Measurements from ENCODE around the gene PGR. TPM values are rescaled to one million over a fixed set of nuclear protein-coding genes. Genes with fewer than 3 reads are reported as not detected.

The PGR gene
- total RNA-seq = not detected

DNA sequence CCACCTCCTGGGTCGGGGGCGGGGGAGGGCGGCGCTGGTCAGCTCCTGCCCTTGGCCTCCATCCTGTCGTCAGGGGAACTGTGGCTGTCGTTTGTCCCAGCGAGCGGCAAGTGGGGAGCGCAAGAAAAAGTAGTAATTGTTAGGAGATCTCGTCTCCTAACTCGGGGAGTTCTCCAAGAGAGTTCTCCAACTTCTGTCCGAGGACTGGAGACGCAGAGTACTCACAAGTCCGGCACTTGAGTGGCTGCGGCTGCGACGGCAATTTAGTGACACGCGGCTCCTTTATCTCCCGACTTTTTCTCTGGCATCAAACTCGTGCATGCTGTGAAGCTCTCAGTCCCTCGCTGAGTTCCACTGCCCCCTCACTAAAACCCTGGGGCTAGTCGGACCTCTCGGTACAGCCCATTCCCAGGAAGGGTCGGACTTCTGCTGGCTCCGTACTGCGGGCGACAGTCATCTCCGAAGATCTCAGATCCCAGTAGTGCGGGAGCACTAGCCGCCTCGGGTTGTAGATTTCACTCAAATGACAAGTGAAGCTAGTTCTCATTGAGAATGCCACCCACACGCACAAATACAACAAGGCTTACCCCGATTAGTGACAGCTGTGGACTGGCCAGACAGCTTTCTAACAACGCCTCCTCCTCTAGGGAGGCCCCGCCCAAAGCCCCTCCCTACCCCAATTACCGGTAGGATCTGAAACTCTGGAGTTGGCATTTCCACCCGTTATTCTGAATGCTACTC, at the start of gene PGR:
Gene PGR, minus strand, starts transcription at position 611 of the 741 bp plus-strand sequence. CDS start 743 bp downstream, outside the sequence.
- H3K9me3 Mint-ChIP-seq = no peaks in the 10 kb centered on the region
- no peak within 1 kb of the TSS for H3K4me3 Mint-ChIP-seq
- H3K36me3 Mint-ChIP-seq (ENCODE audit: low read depth) = no peaks in the 10 kb centered on the region

DNA sequence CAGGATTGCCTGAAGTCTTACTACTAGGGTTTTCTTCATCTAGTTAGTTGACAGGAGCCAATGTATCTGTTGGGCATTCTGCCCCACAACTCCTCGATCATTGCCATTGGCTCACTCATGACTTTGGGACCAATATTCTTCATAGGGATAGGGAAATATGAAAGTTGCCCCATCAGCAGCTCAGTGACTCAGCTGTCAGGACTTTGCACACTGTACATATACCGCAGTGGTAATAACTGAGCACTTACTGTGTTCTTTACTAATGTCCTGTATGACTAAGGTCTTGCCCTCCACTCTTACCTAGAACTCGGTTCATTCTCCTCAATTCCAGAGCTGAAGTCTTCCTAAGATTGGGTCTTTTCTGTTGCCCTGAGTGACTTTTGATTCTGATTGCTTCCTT, 46.8 kb upstream of the PGR start:
- Mint-ChIP-seq H3K4me1 (no peaks in the 10 kb centered on the region), H3K27me3 (no peaks in the 10 kb centered on the region), H3K27ac (no peak overlapping the region), H3K4me3 (no peak overlapping the region), H3K36me3 (ENCODE audit: low read depth) (no peaks in the 10 kb centered on the region), H3K9me3 (peaks cover 9% of the 10 kb centered on the region)
- no peak for DNase-seq
- POLR2A ChIA-PET = no interaction called here
- CTCF ChIA-PET = no interaction called here

More for the DNA sequence above, at the start of gene PGR:
- H3K27me3 Mint-ChIP-seq = peaks cover 37% of the 10 kb centered on the region
- no peak within 1 kb of the TSS for H3K27ac Mint-ChIP-seq
- peaks cover 4% of the 10 kb centered on the region for H3K4me1 Mint-ChIP-seq
- DNase-seq = no peak
- ChIA-PET POLR2A (no interaction called here), CTCF (no interaction called here)

DNA sequence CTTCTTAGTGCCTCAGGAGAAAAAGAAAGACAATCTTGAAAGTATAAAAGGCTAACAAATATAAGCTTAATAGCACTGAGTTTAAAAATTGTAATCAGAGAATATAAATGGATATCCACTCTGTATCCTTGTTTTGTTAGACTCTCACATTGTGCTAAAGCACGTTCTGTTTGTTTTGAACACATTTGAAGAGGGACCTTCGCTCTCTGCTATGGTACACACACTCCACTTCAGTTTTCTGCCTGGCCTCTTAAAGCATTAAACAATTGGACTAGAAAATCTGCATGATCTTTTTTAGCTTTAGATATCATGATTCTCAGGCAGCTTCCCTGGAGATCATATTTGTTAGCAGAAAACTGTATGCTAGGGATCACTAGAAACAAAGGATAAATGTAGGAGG, 40.3 kb upstream of the PGR start:
- H3K4me1 Mint-ChIP-seq = no peaks in the 10 kb centered on the region
- H3K27ac Mint-ChIP-seq = no peak overlapping the region
- H3K27me3 Mint-ChIP-seq = no peaks in the 10 kb centered on the region
- DNase-seq = no peak
- POLR2A ChIA-PET = no interaction called here
- no peaks in the 10 kb centered on the region for H3K36me3 Mint-ChIP-seq (ENCODE audit: low read depth)
- no peak overlapping the region for H3K4me3 Mint-ChIP-seq
- CTCF ChIA-PET = no interaction called here
- peaks cover 8% of the 10 kb centered on the region for H3K9me3 Mint-ChIP-seq

DNA sequence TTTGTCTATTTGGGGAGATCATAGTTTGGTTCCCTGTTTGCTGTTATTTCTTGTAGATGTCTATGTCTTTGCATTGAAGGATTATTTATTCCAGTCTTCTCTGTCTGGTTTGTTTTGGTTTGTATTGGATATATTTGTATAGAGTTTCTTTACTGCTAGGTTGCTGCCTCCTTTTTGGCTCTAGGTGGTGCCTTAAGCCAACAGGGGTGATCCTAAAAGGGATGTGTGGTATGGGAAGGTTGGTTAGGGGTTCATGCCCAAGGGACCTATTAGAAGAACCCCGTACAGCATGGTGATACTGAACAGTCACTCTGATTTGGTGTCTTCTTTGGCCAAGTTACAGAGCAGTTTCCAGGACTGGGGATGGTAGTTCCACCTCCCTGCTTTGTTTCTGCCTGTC, 36.4 kb upstream of the PGR start:
- Mint-ChIP-seq H3K27ac (no peak overlapping the region), H3K27me3 (no peaks in the 10 kb centered on the region), H3K9me3 (peaks cover 6% of the 10 kb centered on the region), H3K36me3 (ENCODE audit: low read depth) (no peaks in the 10 kb centered on the region), H3K4me3 (no peak overlapping the region), H3K4me1 (no peaks in the 10 kb centered on the region)
- DNase-seq = no peak
- CTCF ChIA-PET = no interaction called here
- POLR2A ChIA-PET = no interaction called here

DNA sequence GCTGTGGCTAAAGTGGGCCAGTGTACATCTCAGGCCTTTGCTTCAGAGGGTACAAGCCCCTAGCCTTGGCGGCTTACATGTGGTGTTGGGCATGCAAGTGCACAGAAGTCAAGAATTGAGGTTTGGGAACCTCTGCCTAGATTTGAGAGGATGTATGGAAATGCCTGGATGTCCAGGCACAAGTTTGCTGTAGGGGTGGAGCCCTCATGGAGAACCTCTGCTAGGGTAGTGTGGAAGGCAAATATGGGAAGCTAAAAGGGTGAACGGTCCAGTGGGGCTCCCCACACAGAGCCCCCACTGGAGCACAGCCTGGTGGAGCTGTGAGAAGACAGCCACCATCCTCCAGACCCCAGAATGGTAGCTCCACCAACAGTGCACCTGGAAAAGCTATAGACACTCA, 28.5 kb upstream of the PGR start:
- Mint-ChIP-seq H3K27me3 (no peaks in the 10 kb centered on the region), H3K36me3 (ENCODE audit: low read depth) (no peaks in the 10 kb centered on the region), H3K27ac (no peak overlapping the region), H3K4me3 (no peak overlapping the region), H3K4me1 (no peaks in the 10 kb centered on the region), H3K9me3 (peaks cover 8% of the 10 kb centered on the region)
- ChIA-PET POLR2A (no interaction called here), CTCF (no interaction called here)
- no peak for DNase-seq

DNA sequence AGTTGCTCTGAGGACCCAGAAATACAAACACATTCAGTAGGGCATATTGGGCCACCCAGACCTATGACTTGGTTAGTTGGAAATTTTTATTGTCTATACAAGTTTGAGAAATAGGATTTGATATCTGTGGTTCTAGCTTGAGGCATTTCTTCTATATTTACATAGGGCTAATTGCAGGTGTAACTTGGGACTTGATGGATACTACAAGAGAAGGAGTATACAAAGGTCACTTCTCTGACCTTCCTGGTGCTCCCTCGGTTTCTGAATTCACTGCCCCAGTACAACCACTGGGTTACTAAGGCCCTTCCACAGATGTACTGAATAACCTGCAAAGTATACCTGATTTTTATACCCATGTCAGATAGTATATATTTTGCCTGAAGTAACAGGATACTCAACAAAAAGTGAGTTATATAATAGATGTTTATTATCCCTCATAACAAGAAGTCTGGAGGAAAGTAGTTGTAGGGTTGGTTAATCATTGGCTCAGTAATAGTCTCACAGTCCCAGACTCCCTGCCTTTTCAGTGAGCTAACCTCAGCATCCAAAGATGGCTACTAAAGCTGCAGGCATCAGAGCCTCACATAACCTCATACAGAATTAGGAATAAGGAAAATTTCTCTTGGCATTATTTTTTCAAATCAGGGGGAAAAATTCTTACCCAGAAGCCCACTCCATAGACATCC, 8.8 kb upstream of the PGR start:
- H3K36me3 Mint-ChIP-seq (ENCODE audit: low read depth) = no peaks in the 10 kb centered on the region
- no peaks in the 10 kb centered on the region for H3K9me3 Mint-ChIP-seq
- H3K4me3 Mint-ChIP-seq = no peak overlapping the region

DNA sequence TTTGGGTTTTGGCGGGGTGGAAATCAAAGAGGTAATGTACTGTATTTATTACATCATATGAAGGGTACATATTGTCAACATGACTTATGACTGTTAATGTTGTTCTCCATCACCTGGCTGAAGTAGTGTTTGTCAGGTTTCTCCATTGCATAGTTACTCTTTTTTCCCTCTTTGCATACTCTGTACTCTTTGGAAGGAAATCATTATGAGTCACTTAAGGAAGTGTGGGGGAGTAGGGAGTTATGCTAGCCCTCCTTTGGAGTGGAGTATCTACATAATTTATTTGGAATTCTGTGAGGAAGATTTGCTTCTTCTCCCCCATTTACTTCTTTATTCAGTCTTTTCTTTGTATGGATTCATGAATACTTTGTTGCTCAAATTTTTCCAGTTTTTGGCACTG, 3.6 kb upstream of the PGR start:
- CTCF ChIA-PET = no interaction called here
- Mint-ChIP-seq H3K27me3 (peaks cover 24% of the 10 kb centered on the region), H3K4me1 (no peaks in the 10 kb centered on the region), H3K27ac (no peak overlapping the region), H3K36me3 (ENCODE audit: low read depth) (no peaks in the 10 kb centered on the region), H3K9me3 (no peaks in the 10 kb centered on the region), H3K4me3 (no peak overlapping the region)
- no peak for DNase-seq
- POLR2A ChIA-PET = no interaction called here

More for the DNA sequence above, 8.8 kb upstream of the PGR start:
- DNase-seq = no peak
- no peaks in the 10 kb centered on the region for H3K27me3 Mint-ChIP-seq
- no peak overlapping the region for H3K27ac Mint-ChIP-seq
- H3K4me1 Mint-ChIP-seq = no peaks in the 10 kb centered on the region
- ChIA-PET POLR2A (no interaction called here), CTCF (no interaction called here)

DNA sequence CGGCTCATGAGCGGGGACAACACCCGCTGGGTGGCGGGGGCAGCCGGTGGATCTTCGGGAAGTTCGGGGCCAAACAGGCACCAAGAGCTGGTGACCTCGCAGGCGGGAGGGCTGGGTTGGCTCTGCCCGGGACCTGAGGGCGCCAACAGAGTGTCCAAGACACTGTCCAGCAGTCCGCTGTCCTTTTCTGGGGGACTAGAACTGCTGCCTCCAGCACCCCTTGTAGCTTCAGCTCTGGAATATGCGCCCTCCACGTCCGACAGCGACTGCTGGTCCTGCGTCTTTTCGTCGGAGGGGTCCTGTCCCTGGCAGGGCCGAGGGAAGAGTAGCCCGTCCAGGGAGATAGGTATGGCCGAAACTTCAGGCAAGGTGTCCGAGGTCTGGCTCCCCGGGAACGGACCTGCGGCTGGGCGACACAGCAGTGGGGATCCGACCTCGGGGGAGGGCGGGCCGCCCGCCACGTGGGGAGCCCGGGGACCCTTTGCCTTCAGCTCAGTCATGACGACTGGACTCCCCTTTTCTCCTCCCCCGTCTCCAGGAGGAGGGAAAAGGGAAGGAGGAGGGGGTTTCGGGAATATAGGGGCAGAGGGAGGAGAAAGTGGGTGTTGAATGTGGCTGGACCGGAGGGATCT, 926 bp downstream of the PGR start:
- DNase-seq = no peak
- H3K27ac Mint-ChIP-seq = no peak overlapping the region
- peaks cover 37% of the 10 kb centered on the region for H3K27me3 Mint-ChIP-seq
- ChIA-PET POLR2A (no interaction called here), CTCF (no interaction called here)
- no peaks in the 10 kb centered on the region for H3K9me3 Mint-ChIP-seq
- no peak overlapping the region for H3K4me3 Mint-ChIP-seq
- H3K4me1 Mint-ChIP-seq = peaks cover 4% of the 10 kb centered on the region
- no peaks in the 10 kb centered on the region for H3K36me3 Mint-ChIP-seq (ENCODE audit: low read depth)

DNA sequence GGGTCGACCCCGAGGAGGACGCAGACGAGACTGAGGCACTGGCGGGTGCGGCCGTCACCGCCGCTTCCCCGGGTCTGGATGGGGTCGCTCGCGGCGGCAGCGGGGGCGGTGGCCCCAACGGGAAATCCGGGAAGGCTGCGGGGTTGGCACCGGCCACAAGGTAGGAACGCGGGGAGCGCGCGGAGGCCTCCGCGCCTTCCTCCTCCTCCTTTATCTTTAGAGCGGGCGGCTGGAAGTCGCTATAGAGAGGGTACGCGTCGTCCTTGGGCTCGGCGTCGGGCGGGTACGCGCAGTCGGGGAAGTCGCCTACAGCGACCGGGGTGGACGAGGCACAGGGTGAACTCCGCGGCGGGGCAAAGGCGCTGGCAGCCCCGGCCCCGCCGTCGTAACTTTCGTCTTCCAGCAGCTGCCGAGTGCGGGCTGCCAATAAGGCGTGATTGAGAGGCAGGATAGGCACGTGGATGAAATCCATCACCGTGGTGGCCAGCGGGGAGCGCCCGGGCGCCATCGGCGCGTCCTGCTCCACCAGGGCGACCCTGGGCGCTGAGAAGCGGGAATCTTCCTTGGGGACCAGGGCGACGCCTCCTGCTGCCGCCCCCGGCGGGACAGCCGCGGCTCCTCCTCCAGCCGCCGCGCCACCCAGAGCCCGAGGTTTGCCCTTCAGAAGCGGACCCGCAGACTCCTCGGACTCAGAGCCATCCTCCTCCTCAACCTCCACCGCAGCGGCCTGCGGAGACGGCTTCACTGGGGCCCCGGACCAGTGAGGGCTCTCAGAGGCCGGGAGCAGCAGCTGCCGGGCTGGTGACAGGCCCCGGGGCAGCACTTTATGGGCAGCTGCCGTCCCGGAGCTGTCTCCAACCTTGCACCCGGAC, 1.7 kb downstream of the PGR start:
- peaks cover 37% of the 10 kb centered on the region for H3K27me3 Mint-ChIP-seq
- H3K4me3 Mint-ChIP-seq = no peak overlapping the region

DNA sequence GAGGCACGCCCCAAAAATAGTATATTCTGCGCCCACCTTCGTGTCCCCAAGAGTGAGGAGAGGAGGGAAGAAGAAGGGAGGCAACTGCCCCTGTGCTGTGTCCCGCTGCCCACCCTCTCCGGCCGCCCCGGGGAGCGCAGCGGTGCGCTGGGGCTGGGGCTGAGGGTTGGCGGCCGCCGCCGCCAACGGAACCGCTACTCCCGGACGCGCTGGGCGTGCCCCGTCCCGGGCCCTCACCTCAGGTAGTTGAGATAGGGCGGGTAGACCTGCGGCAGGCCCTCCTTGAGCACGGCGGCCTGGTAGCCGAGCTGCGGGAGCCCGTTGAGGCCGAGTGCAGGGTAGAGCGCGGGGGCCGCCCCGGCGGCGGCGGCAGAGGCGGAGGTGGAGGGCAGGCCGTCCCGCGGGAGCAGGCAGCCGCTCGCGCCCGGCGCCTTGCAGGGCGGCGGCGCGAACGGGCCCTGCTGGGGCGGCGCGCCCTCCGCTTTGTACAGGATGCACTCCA, 2.4 kb downstream of the PGR start:
- H3K4me1 Mint-ChIP-seq = peaks cover 4% of the 10 kb centered on the region
- H3K27me3 Mint-ChIP-seq = peaks cover 37% of the 10 kb centered on the region
- no peak overlapping the region for H3K4me3 Mint-ChIP-seq
- POLR2A ChIA-PET = no interaction called here
- no peak overlapping the region for H3K27ac Mint-ChIP-seq
- no peaks in the 10 kb centered on the region for H3K36me3 Mint-ChIP-seq (ENCODE audit: low read depth)
- H3K9me3 Mint-ChIP-seq = no peaks in the 10 kb centered on the region
- CTCF ChIA-PET = no interaction called here
- DNase-seq = no peak

More for the DNA sequence above, 1.7 kb downstream of the PGR start:
- Mint-ChIP-seq H3K4me1 (peaks cover 4% of the 10 kb centered on the region), H3K9me3 (no peaks in the 10 kb centered on the region), H3K27ac (no peak overlapping the region), H3K36me3 (ENCODE audit: low read depth) (no peaks in the 10 kb centered on the region)
- DNase-seq = no peak
- POLR2A ChIA-PET = no interaction called here
- CTCF ChIA-PET = no interaction called here

DNA sequence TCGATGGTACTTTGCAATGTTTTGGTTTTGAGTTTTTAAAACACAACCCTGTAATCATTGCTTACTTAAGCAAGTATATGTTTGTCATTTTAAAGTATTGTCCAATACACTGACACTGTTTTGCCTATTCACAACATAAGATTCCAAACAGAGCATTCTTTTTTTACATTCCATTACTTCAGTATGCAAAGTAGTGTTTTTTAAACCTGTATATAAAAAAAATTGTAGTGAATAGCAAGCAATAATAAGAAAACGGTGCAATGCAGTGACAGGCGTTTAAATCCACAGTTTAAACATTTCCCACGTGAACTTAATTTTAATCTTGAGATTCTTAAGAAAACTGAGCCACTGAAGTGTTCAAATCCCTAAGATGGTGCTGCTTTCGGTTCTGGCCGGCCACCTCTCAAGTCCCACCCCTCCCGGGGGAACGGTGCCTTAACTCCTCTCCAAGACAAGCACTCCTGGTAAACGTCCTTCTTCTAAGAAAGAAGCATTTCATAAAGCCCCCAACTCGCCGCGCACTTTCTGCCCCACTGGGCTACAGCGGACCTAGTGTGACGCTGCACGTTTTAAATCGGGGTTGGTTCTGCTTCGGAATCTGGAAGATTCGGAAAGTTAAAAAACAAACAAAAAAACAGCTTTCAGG, 2.9 kb downstream of the PGR start:
- Mint-ChIP-seq H3K4me3 (no peak overlapping the region), H3K27me3 (peaks cover 37% of the 10 kb centered on the region), H3K4me1 (peaks cover 4% of the 10 kb centered on the region), H3K9me3 (no peaks in the 10 kb centered on the region), H3K27ac (no peak overlapping the region), H3K36me3 (ENCODE audit: low read depth) (no peaks in the 10 kb centered on the region)
- ChIA-PET CTCF (no interaction called here), POLR2A (no interaction called here)
- no peak for DNase-seq

DNA sequence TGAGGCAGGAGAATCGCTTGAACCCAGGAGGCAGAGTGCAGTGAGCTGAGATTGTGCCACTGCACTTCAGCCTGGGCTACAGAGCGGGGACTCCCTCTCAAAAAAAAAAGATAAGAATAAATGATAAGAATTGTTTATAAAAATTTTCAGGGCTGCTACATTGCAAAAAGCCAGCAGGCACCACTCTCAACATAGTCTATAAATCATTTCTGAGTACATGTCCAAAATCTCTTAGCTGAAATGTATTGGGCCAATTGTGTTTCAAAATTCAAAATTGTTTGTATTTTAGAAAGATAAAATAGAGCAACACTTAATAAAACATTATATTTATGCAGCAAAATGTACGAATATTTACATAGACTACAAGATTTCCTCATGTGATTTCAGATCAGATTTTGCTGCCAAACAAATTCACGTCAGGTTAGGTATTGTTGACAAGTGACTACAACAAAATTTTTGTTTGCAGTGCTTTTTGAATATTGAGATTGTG, 13.9 kb downstream of the PGR start:
- POLR2A ChIA-PET = no interaction called here

More for the DNA sequence above, 13.9 kb downstream of the PGR start:
- Mint-ChIP-seq H3K36me3 (ENCODE audit: low read depth) (no peaks in the 10 kb centered on the region), H3K4me1 (no peaks in the 10 kb centered on the region), H3K27ac (no peak overlapping the region), H3K9me3 (peaks cover 3% of the 10 kb centered on the region), H3K4me3 (no peak overlapping the region), H3K27me3 (no peaks in the 10 kb centered on the region)
- CTCF ChIA-PET = no interaction called here
- DNase-seq = no peak
